Lower lobe of right lung (tissue), 2 donors: Measurements from ENCODE around the gene BRD3OS. TPM values are rescaled to one million over a fixed set of nuclear protein-coding genes. Genes with fewer than 3 reads are reported as not detected.

Experiments
- ATAC-seq, 2 donors: fragments of 200-7000 bp; cut with Tn5 transposase; one replicate each; pipeline ENCODE4 v1.9.1; 2020 to 2022; ENCODE audit warnings: mild to moderate bottlenecking in 2 of 2, moderate library complexity in 2 of 2
- DNase-seq: peaks from one replicate; pipeline ENCODE4 v3.0.0-alpha.2; 2020
- H3K27ac ChIP-seq: fragments of 200-600 bp; one replicate; pipeline ENCODE4 v1.8.0; 2022
- H3K27me3 ChIP-seq: fragments of 200-600 bp; one replicate; pipeline ENCODE4 v1.8.0; 2022; ENCODE audit warnings: low read depth
- H3K36me3 ChIP-seq: fragments of 200-600 bp; one replicate; pipeline ENCODE4 v1.8.0; 2022; ENCODE audit warnings: mild to moderate bottlenecking
- H3K4me1 ChIP-seq: fragments of 200-600 bp; one replicate; pipeline ENCODE4 v1.8.0; 2022
- H3K4me3 ChIP-seq: fragments of 200-600 bp; one replicate; pipeline ENCODE4 v1.8.0; 2022; ENCODE audit warnings: mild to moderate bottlenecking
- H3K9me3 ChIP-seq: fragments of 200-600 bp; one replicate; pipeline ENCODE4 v1.8.0; 2022
- CTCF ChIP-seq: fragments of 200-600 bp; IDR thresholded peaks from one replicate; pipeline ENCODE4 v1.8.0; 2022; ENCODE audit warnings: antibody characterized with exemption, mild to moderate bottlenecking
- intact Hi-C: fragments of 100-400 bp; cut with DNase I; formaldehyde crosslinking; loops from one replicate; pipeline ENCODE4 v1.11.0; 2022
- long read RNA-seq: library from polyadenylated mRNA; unstranded; transcript quantifications from one replicate; pipeline ENCODE4 v2.0.0, GENCODE V29; 2021
- total RNA-seq: library from RNA; stranded (reverse); fragmentation: NEBNext Ultra II Directional; extraction: Animal tissue kit (Norgen Biotek cat#: 25700); gene quantifications from one replicate; pipeline ENCODE4 v1.2.1, GENCODE V29; 2021
- donor health status: DM: no; HTN: yes; CAD: no; lungs with severe emphysema.

Gene BRD3OS
- total RNA-seq: 15.6 TPM
- long read RNA-seq, full-length matches to known transcripts: 23 of 42 reads
- long read RNA-seq, partial matches to known transcripts: 1 of 42 reads
- long read RNA-seq, other reads (novel, unspliced or antisense): 18 of 42 reads

DNA sequence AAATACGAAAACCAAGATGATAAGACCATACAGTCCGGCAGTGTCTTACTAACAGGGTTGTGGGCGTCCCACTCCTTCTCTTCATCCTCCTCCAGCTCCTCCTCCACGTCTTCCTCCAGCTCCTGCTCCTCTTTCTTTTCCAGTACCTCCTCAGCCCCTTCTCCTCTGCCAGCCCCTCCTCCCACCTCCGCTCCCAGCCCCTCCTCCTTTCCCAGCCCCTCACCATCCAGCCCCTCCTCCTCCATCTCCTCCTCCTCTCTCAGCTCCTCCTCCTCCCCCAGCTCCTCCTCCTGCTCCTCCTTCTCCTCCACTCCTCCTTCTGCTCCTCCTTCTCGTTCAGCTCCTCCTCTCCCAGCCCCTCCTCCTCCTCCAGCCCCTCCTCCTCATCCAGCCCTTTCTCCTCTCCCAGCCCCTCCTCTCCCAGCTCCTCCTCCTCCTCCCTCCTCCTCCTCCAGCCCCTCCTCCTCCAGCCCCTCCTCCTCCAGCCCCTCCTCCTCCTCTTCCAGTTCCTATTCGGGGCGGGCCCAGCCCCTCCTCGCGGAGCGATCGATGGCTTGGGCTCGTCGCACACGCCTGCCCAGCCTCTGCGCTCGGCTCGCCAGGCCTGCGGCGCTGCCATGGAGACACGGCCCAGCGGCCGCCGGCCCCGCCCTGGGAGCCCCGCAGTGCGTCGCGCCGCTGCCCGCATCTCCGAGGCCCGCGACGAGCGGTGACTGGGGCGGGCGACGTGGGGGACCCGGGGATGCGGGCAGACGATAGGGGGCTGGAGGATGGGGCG lies at the start of gene BRD3OS:
Gene BRD3OS, plus strand, starts transcription at position 654 of the 778 bp plus-strand sequence. CDS start 1,267 bp downstream, outside the sequence.
- Histone ChIP-seq H3K27me3 (no peaks in the 10 kb centered on the region), H3K9me3 (no peaks in the 10 kb centered on the region)
- intact Hi-C loops: no loop called here

GRCh38 chr9:133975511-133975910 lies 49.8 kb upstream of the BRD3OS start:
- TF ChIP-seq CTCF: no peak
- no peak for ATAC-seq
- Histone ChIP-seq H3K4me3 (no peak overlapping the region), H3K36me3 (no peaks in the 10 kb centered on the region), H3K27ac (no peak overlapping the region), H3K4me1 (peaks cover 28% of the 10 kb centered on the region), H3K9me3 (no peaks in the 10 kb centered on the region), H3K27me3 (no peaks in the 10 kb centered on the region)
- intact Hi-C loops: no loop called here
- peak; percentile 6 for DNase-seq

More for the DNA sequence above, at the start of gene BRD3OS:
- ATAC-seq (peak; percentile 96 to 99), DNase-seq (peak; percentile 99)
- H3K4me3 ChIP-seq: peak within 1 kb of the TSS; percentile 75
- peaks cover 7% of the 10 kb centered on the region for H3K36me3 ChIP-seq
- peak within 1 kb of the TSS; percentile 70 for H3K27ac ChIP-seq
- H3K4me1 ChIP-seq: peaks cover 11% of the 10 kb centered on the region
- TF ChIP-seq CTCF: no peak

DNA sequence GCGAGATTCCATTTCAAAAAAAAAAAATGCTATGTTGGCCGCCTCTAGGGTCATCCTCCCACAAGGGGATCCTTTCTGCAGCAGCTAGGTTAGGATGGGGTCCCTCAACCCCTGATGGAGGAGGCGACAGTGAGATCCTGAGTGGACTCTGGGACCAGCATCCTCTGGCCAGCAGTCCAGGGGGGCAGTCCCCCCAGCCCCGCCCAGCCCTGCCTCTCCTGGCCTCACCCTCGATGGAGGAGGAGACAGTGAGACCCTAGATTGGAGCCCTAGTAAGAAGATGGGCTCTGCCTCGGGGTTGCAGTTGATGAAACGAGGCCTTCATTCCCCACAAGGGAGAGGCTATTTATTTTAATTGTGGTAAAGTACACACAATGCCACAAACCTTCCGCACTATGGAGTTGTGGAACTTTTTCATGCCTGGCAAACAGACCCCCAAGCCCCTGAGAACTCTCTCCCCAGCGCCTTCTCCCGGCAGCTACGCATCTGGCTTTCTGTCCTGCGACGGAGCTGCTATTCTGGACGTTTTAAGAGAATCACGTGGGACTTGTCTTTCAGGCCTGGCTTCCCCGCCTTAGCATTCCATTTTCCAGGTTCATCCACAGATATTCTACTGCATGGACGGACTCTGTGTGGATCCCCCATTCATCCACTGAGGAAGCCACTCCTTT lies 49.0 kb upstream of the BRD3OS start:
- H3K27me3 ChIP-seq: no peaks in the 10 kb centered on the region
- H3K27ac ChIP-seq: no peak overlapping the region
- ATAC-seq: no peak
- no peak for TF ChIP-seq CTCF
- H3K4me3 ChIP-seq: no peak overlapping the region
- no peaks in the 10 kb centered on the region for H3K36me3 ChIP-seq
- intact Hi-C loops: no loop called here
- H3K4me1 ChIP-seq: peaks cover 31% of the 10 kb centered on the region
- peak; percentile 4 for DNase-seq
- no peaks in the 10 kb centered on the region for H3K9me3 ChIP-seq

DNA sequence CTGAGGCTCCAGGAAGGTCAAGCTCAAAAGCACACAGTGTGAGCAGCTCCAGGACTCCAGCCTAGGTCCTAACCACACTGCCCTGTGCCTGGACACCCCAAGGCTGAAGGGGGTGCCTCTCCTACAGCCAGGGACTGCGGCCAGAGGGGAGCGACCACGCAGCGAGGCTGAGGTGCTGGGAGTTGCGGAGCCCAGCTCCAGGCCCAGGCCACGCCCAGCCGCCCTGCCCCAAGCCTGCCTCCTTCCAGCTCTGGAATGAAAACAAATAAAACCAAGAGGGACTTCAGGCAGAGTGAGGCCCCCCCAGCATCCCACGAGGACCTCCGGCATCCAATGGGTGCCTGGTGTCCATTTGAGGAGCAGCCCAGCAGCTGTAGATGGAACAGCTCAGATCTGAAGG lies 48.4 kb upstream of the BRD3OS start:
- H3K4me1 ChIP-seq: peaks cover 32% of the 10 kb centered on the region
- TF ChIP-seq CTCF: no peak
- peak; percentile 39 for DNase-seq

DNA sequence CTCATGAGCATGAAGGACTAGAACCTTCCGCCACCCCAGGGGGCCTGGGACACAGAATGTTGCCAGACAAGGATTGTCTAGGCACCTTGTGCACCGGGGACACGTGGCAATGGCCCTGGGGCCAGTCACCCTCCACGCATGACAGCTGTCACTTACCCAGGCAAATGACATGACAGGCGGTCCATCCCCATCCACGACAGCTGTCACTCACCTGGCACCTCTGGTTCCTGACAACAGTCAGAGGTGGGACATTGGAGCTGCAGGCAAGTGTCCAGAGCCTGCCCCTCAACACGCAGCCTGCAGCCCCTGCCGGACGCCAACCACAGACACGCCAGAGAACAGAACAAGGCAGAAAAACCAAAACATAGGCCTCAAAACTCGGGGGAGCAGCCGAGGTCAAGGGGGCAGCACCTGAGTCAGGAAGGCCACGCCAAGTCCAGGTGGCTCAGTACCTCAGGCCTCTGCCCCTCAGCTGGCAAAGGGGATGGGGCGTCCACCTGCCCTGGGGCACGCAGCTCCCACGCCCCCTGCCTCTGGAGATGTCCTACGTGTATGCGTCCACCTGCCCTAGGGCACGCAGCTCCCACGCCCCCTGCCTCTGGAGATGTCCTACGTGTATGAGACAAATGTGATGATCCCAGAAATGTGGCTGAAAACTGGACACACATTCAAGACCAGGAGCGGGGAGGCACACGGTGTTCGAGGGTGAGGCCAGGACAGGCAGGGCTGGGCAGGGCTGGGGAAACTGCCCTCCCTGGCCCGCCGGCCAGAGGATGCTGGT lies 47.7 kb upstream of the BRD3OS start:
- Histone ChIP-seq H3K4me3 (no peak overlapping the region), H3K4me1 (peaks cover 35% of the 10 kb centered on the region), H3K9me3 (no peaks in the 10 kb centered on the region), H3K36me3 (no peaks in the 10 kb centered on the region), H3K27ac (no peak overlapping the region), H3K27me3 (no peaks in the 10 kb centered on the region)
- no peak for TF ChIP-seq CTCF
- DNase-seq (peak; percentile 39), ATAC-seq (no peak)
- intact Hi-C loops: no loop called here

More for the DNA sequence above, 48.4 kb upstream of the BRD3OS start:
- H3K4me3 ChIP-seq: no peak overlapping the region
- intact Hi-C loops: no loop called here
- H3K9me3 ChIP-seq: no peaks in the 10 kb centered on the region
- H3K27me3 ChIP-seq: no peaks in the 10 kb centered on the region
- no peak for ATAC-seq
- no peak overlapping the region for H3K27ac ChIP-seq
- no peaks in the 10 kb centered on the region for H3K36me3 ChIP-seq
